Mammary epithelial cell (primary cell): ENCODE results near the gene MED14.

Source experiments
- EZH2 ChIP-seq: IDR thresholded peaks from 2 replicates; pipeline ENCODE4 v1.6.1; 2012; ENCODE audit warnings: low read length, inconsistent platforms, borderline replicate concordance
- TF ChIP-seq, protein P1 (sequence below), 2 donors: IDR thresholded peaks in 1 of 2; conservative IDR thresholded peaks in 1 of 2; 2 replicates each; pipeline ENCODE4 v1.5.1; 2011 to 2012; ENCODE audit warnings: inconsistent platforms in 2 of 2, low read length in 2 of 2, mild to moderate bottlenecking in 2 of 2, control low read depth in 1 of 2, low read depth in 1 of 2; ENCODE audit not compliant: insufficient read depth in 1 of 2; ENCODE audit errors: extremely low read depth in 1 of 2

DNA sequence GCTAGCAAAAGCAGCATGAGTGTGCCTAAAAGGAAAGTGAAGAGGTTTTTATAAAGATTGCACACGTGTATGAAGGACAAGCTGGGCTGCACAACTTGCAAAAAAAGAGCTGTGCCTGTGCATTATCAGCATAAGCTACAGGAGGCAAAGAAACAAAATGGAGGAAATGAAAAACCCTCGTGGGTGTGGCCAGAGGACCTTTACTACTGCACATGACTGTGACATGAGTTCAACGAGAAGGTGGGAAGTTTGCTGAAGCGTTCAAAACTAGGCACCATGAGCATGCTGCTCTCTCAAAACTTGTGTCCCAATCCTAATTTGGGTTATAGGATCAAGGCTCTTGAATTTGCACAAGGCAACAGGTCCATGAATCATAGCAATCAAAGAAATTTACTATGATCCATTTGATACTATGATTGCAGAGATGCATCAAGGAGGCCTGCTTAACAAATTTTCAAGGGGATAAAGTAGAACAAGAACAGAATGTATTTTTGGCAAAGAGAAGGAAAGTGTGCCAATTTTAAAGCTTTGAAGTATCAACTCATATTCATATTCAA, 49.9 kb downstream of the MED14 start:
- TF ChIP-seq, protein P1, sequence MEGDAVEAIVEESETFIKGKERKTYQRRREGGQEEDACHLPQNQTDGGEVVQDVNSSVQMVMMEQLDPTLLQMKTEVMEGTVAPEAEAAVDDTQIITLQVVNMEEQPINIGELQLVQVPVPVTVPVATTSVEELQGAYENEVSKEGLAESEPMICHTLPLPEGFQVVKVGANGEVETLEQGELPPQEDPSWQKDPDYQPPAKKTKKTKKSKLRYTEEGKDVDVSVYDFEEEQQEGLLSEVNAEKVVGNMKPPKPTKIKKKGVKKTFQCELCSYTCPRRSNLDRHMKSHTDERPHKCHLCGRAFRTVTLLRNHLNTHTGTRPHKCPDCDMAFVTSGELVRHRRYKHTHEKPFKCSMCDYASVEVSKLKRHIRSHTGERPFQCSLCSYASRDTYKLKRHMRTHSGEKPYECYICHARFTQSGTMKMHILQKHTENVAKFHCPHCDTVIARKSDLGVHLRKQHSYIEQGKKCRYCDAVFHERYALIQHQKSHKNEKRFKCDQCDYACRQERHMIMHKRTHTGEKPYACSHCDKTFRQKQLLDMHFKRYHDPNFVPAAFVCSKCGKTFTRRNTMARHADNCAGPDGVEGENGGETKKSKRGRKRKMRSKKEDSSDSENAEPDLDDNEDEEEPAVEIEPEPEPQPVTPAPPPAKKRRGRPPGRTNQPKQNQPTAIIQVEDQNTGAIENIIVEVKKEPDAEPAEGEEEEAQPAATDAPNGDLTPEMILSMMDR (conservative IDR thresholded peaks at IDR 0.05 in 1 of 2, IDR thresholded peaks at IDR 0.05 in 1 of 2; ENCODE audit: extremely low read depth in 1 of 2, insufficient read depth in 1 of 2, low read depth in 1 of 2, low read length in 2 of 2): no peak
- TF ChIP-seq EZH2: no peak
